Stimulated activated CD4-positive, alpha-beta T cell treated with anti-CD3 and anti-CD28 coated beads, Interleukin-4, amount 100 ng/mL, for 4 hours (primary cell): Measurements from ENCODE around the gene MOBP.

ENCODE experiments used
- DNase-seq, 2 experiments: peaks; one replicate each; pipeline ENCODE4 v3.0.0-alpha.2; 2020

MOBP gene

DNA sequence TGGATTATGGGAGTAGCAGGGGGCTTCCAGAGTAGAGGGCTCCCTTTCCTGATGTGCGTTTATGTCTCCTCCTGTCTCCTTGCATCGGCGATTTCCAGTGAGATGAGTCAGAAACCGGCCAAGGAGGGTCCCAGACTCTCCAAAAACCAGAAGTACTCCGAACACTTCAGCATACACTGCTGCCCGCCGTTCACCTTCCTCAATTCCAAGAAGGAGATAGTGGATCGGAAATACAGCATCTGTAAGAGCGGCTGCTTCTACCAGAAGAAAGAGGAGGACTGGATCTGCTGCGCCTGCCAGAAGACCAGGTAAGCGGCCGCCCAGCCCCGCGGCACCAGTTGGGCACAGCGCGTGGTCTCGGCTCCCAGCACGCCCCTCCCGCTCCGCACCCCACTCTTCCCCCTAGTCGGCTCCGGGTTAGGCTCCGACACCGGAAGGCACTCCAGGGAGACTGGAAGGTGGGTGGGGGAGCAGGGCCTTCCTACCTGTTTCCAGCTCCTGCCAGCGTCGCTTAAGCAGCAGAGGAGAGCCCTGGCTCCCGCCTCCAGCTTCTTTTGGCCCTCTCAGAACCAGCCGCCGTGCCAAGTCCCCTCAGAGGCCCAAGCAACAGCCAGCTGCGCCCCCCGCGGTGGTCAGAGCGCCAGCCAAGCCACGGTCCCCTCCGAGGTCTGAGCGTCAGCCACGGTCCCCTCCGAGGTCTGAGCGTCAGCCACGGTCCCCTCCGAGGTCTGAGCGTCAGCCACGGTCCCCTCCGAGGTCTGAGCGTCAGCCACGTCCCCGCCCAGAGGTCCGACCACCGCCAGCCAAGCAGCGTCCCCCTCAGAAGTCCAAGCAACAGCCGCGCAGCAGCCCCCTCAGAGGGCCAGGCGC lies 34.7 kb downstream of the MOBP start:
- no peak for DNase-seq

GRCh38 chr3:39502838-39503145 lies 35.3 kb downstream of the MOBP start:
- no peak for DNase-seq

GRCh38 chr3:39505866-39506742 lies 38.6 kb downstream of the MOBP start:
- DNase-seq, result no peak

DNA sequence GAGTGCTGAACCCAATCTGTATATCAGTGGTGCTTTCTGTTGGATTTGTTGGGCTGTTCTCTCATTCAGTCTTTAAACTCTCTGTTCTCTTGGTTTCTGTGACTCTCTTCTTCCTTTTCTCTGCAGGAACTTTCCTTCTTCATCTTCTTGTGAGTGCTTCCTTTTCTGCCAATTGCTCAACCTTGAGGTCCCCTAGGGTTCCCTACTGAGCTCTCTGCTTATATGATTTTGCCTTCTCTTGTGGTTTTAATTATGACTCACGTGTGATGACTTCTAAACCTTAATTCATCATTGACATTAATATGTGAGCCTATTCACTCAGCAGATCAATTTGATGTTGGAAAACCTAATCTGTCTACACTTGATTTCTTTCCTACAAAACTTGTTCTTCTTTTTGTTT lies 39.4 kb downstream of the MOBP start:
- no peak for DNase-seq

DNA sequence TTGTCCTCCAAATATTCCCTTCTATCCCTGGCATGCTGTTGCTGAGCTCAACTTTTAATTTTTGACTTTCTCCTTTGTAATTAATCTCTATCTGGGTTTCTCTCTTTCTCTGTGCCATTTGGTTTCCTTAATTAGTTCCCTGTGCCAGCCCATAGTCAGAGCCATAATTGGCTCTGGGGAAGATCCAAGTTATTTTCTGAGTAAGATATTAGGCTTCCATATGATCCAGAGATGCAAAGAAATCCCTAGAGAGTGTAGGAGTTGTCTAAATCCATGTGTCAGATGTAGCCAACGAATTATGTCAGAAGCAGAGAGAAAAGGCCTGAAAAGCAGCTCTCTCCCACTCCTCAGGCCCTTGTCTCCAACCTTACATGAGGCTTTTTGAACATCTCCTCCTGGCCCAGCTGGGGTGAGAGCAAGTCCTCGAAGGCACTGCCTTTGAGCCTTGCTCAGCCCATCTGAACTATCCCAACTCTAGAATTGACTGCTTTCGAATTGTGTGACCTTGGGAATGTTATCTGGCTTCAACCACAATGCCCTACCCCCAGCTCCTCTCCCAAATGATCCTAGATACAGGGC lies 46.4 kb downstream of the MOBP start:
- no peak for DNase-seq

GRCh38 chr3:39515681-39516441 lies 48.4 kb downstream of the MOBP start:
- no peak for DNase-seq

- DNase-seq, result no peak
Measured at GRCh38 chr3:39519103-39519502, 51.6 kb downstream of the MOBP start.

GRCh38 chr3:39519554-39520288 lies 52.2 kb downstream of the MOBP start:
- DNase-seq, result no peak

- no peak for DNase-seq
Measured at GRCh38 chr3:39521456-39521855, 54.0 kb downstream of the MOBP start.

DNA sequence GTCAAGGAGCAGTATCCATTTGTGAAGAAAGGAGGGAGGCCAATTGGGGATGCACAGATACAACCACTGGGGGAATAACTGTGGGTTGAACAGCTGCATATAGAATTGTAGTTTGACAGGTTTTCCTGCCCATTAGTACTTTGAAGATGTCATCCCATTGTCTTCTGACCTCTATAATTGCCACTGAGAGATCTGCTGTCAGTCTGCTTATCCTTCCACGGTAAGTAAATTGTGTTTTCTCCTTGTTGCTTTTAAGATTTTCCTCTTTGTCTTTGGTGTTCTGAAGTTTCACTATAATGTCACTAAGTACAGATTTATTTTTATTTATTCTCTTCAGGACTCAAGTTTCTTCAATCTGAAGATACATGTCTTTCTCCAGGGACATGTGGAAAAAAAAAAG lies 56.6 kb downstream of the MOBP start:
- DNase-seq, result no peak

DNA sequence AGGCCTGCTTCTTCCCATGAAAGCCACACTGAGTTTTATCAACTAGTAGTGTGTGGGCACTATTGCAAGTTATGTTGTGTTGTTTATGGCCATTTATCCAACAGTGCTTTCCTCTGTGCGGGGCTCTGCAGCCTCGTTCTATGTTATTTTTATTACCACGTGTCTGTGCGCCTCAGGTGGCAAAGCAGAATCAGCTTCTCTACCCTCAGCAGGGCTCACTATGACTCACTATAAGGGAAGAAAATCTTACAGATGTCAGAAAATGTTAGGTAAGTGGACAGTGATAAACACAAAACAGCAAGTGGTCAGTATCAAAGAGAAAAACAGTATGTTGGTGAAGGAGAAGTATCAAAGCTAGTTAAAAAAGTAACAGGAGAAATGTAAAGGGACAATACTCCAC lies 61.4 kb downstream of the MOBP start:
- DNase-seq, result no peak

- DNase-seq, result no peak
Measured at GRCh38 chr3:39529577-39529976, 62.1 kb downstream of the MOBP start.

- DNase-seq, result no peak
Measured at GRCh38 chr3:39531066-39531465, 63.6 kb downstream of the MOBP start.

DNA sequence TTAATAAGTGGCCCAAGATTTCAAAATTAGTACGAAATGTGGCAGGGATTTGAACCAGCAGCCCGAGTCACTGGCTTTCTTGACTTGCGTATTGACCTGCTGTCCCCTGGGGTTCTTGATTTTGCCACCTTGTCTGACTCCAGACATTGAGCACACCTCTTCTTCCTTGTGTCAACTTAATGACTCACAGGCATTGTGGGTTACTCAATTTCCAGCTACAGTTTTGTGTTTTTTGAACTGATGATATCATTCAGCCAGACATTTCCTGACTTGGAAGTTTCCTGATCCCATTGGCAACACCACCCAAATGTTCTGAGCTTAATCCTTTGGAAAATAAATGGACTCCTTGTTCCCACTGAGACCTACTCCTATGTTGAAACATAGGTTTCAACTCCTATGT lies 64.2 kb downstream of the MOBP start:
- DNase-seq, result no peak

DNA sequence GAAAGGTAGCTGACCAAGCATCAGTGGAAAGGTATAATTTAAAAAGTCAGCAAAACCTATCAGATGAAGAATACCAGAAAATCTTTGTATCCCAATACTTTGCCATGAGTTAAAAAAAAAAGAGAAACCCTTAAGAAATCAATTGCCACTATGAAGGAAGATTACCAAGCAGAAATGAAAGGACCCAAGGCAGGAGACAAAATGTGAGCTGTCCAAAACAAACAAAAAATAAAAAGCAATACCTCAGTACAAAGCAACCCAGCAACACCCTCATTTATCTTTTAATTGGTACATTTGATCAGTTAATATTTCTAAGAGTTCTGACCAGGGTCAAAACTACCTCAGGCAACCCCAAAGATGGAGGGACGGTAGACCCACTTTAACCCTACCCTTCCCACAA lies 65.3 kb downstream of the MOBP start:
- no peak for DNase-seq

- no peak for DNase-seq
Measured at GRCh38 chr3:39533226-39533625, 65.7 kb downstream of the MOBP start.

DNA sequence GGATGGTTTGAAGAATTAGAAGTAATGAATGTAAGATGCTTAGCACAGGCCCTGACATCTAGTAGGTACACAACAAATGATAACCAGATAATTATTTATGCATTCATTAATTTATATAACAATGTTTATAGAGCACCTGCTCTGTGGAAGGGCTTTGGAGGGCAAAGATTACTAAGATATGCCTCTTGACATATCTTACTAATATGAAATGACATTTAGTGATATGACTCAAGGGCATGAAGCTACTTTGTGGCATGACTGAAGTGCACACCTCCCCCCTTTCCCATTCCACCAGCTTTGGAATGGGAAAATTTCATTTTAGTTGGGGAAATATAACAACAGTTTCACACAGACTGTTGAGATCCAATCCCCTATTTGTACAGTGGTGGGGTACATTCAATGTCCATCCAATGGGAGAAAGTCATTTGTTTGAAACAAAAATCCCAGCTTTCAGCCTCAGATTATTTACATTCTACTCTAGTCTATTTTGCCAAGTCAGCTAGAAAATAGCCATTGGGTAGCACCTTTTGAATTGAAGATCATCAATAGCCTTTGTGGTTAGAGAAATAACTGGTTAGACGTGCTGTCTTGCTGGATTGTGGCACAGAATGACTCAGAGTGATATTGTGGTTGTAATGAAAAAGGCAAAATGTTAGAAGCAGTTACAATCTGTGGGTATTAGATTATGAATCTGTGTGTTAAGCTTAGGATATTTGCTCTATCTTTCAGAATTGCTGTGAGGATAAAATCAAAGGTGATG lies 72.9 kb downstream of the MOBP start:
- no peak for DNase-seq

- DNase-seq, result no peak
Measured at GRCh38 chr3:39541442-39541841, 74.0 kb downstream of the MOBP start.

- no peak for DNase-seq
Measured at GRCh38 chr3:39541917-39542329, 74.4 kb downstream of the MOBP start.

GRCh38 chr3:39542588-39542988 lies 75.1 kb downstream of the MOBP start:
- no peak for DNase-seq

GRCh38 chr3:39548282-39548681 lies 80.8 kb downstream of the MOBP start:
- no peak for DNase-seq
